Effector memory CD4-positive, alpha-beta T cell (primary cell): Measurements from ENCODE around the gene CBLN3.

Experiments
- DNase-seq, 3 donors: peaks; one replicate each; pipeline ENCODE4 v3.0.0-alpha.2; 2020
- H3K27ac ChIP-seq: 2 replicates; pipeline ENCODE4 v1.7.0; 2013; ENCODE audit warnings: mild to moderate bottlenecking, low read length, moderate library complexity; ENCODE audit not compliant: insufficient read depth, poor library complexity, severe bottlenecking
- H3K27me3 ChIP-seq: replicated peaks from 2 replicates; pipeline ENCODE4 v1.7.0; 2013; ENCODE audit warnings: mild to moderate bottlenecking, low read length; ENCODE audit not compliant: insufficient read depth, control insufficient read depth, poor library complexity, severe bottlenecking
- H3K36me3 ChIP-seq: 2 replicates; pipeline ENCODE4 v1.7.0; 2013; ENCODE audit warnings: mild to moderate bottlenecking, low read length, moderate library complexity; ENCODE audit not compliant: control insufficient read depth, insufficient read depth
- H3K4me1 ChIP-seq: 2 replicates; pipeline ENCODE4 v1.7.0; 2013; ENCODE audit warnings: low read length, mild to moderate bottlenecking; ENCODE audit not compliant: control insufficient read depth, insufficient read depth, poor library complexity, severe bottlenecking
- H3K4me3 ChIP-seq: 2 replicates; pipeline ENCODE4 v1.7.0; 2013; ENCODE audit warnings: low read length, low read depth, mild to moderate bottlenecking; ENCODE audit not compliant: insufficient read depth, poor library complexity, severe bottlenecking
- H3K9me3 ChIP-seq: 2 replicates; pipeline ENCODE4 v1.7.0; 2013; ENCODE audit warnings: mild to moderate bottlenecking, low read length, moderate library complexity; ENCODE audit not compliant: control insufficient read depth

Gene CBLN3

DNA sequence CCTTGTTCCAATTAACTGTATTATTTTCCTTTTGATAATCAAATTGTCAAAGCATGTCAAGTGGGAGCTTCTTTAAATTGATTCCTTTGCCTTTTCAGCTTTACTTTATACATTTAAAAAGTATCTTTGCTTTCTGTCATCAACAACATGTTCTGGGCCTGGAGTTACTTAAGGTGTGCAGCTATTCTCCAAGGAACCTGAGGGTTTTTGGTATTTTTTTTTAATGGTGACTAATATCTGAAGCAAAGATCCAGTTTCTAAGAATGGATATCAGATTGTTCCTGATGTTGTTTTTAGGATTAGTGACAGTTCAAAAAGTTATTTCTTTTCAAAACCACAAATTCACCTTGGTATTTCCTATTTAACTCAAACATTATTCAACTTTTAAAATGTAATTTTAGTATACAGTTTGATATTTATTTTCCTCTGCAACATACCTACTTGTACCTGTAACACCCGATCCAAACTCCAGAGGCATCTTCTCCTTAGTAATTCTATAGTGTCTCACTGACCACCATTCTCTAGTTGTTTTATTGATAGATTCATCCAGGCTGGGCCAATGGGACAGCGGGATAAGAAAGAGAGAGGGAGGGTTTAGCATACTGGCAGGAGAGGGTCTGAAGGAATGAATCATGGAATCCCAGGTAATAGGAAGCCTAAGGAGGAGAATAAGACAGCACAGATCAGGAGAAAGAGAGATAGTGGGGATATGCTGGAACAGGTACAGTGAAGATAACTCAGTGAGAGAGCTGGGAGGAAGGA, 3.1 kb downstream of the CBLN3 start:
- Histone ChIP-seq H3K27me3 (no peaks in the 10 kb centered on the region), H3K27ac (no peak overlapping the region), H3K9me3 (no peaks in the 10 kb centered on the region), H3K4me3 (no peak overlapping the region), H3K4me1 (peaks cover 57% of the 10 kb centered on the region), H3K36me3 (peaks cover 3% of the 10 kb centered on the region)
- DNase-seq = no peak

- Histone ChIP-seq H3K27me3 (no peaks in the 10 kb centered on the region), H3K36me3 (no peaks in the 10 kb centered on the region), H3K27ac (no peak overlapping the region), H3K9me3 (no peaks in the 10 kb centered on the region), H3K4me1 (peaks cover 50% of the 10 kb centered on the region), H3K4me3 (no peak overlapping the region)
- DNase-seq = no peak
These were observed 3.8 kb downstream of the CBLN3 start for GRCh38 chr14:24425704-24426103.

DNA sequence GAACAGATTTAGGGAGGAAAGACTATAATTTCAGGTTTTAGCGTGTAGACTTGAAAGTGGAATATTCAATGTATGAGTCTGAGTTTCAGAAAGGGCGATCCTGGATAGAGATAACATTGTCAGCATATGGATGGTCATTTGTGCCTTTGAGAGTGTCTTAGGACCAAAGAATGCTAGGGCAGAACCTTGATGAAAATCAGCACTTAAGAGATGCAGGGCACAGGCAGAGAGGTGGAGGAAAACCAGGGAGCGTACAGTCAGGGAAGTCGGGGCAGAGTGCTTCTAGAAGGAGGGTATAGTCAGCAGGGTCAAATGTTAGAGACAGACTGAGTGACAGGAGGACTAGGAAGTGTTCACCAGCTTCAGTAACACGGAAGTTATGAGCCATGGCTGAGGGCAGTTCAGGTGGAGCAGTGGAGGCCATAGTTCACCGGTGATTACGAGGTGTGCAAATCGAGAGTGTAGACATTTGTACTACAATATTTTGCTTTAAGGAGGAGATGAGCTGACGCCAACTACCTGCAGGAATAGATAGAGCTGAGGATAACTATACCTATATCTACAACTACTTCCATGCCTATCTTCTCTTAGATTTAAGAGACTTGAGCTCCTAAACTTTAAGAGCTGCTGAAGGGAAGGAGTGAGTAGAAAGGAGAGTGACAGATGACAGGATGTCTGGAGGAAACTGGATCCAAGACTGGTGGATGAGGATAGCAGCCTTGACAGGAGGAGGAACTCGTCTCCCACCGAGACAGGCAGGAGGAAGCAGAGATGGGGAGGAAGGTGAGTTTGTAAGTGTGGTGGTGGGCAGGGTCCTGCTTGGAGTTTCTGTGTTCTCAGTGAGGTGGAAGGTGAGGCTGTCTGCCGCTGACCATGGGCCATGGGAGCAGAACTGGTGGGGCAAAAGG, 6.5 kb downstream of the CBLN3 start:
- Histone ChIP-seq H3K27ac (no peak overlapping the region), H3K27me3 (no peaks in the 10 kb centered on the region), H3K4me1 (peaks cover 35% of the 10 kb centered on the region), H3K36me3 (no peaks in the 10 kb centered on the region), H3K9me3 (no peaks in the 10 kb centered on the region), H3K4me3 (no peak overlapping the region)
- DNase-seq = no peak

- H3K9me3 ChIP-seq = no peaks in the 10 kb centered on the region
- H3K27me3 ChIP-seq = no peaks in the 10 kb centered on the region
- no peak overlapping the region for H3K4me3 ChIP-seq
- H3K4me1 ChIP-seq = peaks cover 30% of the 10 kb centered on the region
- DNase-seq = no peak
- H3K27ac ChIP-seq = no peak overlapping the region
- H3K36me3 ChIP-seq = no peaks in the 10 kb centered on the region
These were observed 7.2 kb downstream of the CBLN3 start for GRCh38 chr14:24422261-24422660.

DNA sequence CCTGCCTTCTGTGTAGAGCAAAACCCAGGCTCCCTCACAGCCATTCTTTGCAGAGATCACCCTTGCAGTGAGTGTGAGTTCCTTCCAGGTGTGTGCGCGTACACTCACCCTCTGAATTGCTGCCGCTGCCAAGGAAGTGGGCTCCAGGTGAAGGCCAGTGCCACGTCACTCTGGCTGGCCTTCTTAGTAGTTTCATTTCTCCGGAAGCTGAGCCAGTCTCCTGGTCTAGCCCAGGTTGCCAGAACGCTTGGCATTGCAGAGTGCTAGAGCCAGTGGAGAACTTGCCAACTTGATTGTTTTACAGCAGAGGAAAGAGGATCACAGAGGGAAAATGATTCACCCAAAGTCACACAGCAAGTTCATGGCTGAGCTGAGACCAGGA, 11.0 kb downstream of the CBLN3 start:
- no peak for DNase-seq
- no peak overlapping the region for H3K4me3 ChIP-seq

GRCh38 chr14:24417832-24418491, 11.5 kb downstream of the CBLN3 start:
- Histone ChIP-seq H3K27me3 (no peaks in the 10 kb centered on the region), H3K4me3 (no peak overlapping the region), H3K9me3 (no peaks in the 10 kb centered on the region), H3K4me1 (peaks cover 9% of the 10 kb centered on the region), H3K27ac (no peak overlapping the region), H3K36me3 (no peaks in the 10 kb centered on the region)
- no peak for DNase-seq

More for the DNA sequence above, 11.0 kb downstream of the CBLN3 start:
- H3K36me3 ChIP-seq = no peaks in the 10 kb centered on the region
- peaks cover 13% of the 10 kb centered on the region for H3K4me1 ChIP-seq
- no peaks in the 10 kb centered on the region for H3K9me3 ChIP-seq
- no peak overlapping the region for H3K27ac ChIP-seq
- no peaks in the 10 kb centered on the region for H3K27me3 ChIP-seq

DNA sequence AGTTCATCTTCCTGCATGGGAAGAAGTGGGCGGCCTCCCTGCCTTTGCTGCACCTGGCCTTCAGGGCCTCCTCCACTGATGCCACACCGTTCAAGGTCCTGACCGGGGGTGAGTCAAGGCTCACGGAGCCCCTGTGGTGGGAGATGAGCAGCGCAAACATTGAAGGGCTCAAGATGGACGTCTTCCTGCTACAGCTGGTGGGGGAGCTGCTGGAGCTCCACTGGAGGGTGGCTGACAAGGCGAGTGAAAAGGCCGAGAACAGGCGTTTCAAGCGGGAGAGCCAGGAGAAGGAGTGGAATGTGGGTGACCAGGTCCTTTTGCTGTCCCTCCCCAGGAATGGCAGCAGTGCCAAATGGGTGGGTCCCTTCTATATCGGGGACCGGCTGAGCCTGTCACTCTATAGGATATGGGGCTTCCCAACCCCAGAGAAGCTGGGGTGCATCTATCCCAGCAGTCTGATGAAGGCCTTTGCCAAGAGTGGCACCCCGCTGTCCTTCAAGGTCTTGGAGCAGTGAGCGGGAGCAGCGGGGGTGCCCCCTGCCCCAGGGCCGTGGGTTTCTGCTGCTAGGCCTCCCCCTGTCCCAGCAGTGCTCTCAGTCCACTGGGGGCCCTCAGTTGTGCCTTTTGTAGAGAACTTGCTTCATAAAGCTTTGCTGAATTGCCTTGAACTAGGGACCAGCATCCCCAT, 12.4 kb downstream of the CBLN3 start:
- peaks cover under 1% of the 10 kb centered on the region for H3K4me1 ChIP-seq
- no peak overlapping the region for H3K27ac ChIP-seq
- H3K27me3 ChIP-seq = no peaks in the 10 kb centered on the region
- no peaks in the 10 kb centered on the region for H3K36me3 ChIP-seq
- no peak overlapping the region for H3K4me3 ChIP-seq
- DNase-seq = no peak
- H3K9me3 ChIP-seq = no peaks in the 10 kb centered on the region

DNA sequence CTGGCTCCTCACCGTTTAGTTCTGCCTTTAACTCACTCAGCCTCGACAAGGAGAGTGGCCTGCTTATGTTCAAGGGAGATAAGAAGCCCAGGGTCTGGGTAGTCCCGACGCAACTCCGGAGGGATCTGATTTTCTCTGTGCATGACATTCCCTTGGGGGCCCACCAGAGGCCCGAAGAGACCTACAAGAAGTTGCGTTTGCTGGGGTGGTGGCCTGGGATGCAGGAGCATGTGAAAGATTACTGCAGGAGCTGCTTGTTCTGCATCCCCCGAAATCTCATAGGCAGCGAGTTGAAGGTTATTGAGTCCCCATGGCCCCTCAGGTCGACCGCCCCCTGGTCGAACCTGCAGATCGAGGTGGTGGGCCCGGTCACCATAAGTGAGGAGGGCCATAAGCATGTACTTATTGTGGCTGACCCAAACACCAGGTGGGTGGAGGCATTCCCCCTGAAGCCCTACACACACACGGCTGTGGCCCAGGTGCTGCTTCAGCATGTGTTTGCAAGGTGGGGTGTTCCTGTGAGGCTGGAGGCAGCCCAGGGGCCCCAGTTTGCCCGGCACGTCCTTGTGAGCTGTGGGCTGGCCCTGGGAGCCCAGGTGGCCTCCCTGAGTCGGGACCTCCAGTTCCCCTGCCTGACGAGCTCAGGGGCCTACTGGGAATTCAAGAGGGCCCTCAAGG, 13.1 kb downstream of the CBLN3 start:
- Histone ChIP-seq H3K27me3 (no peaks in the 10 kb centered on the region), H3K4me1 (no peaks in the 10 kb centered on the region), H3K9me3 (no peaks in the 10 kb centered on the region), H3K27ac (no peak overlapping the region), H3K36me3 (no peaks in the 10 kb centered on the region), H3K4me3 (no peak overlapping the region)
- DNase-seq = no peak
